D721Med (cell line): ENCODE measurements around the gene NEXN.
"Not testable (repeated sequence)": the region's sequence is repeated elsewhere in the genome, so short reads cannot be mapped to it uniquely, and the experiment has no call there.

ENCODE experiments used
- DNase-seq: peaks from one replicate; pipeline ENCODE4 v3.0.0; 2011; ENCODE audit warnings: low spot score; ENCODE audit not compliant: insufficient read length
- FAIRE-seq: peaks from 2 replicates; lab custom pipeline; 2011; peaks lifted over from hg19 to GRCh38; lab: Jason Lieb, UNC
- TF ChIP-seq, protein P1 (sequence below): IDR thresholded peaks from 2 replicates; pipeline ENCODE4 v1.5.1; 2012; ENCODE audit warnings: mild to moderate bottlenecking, control low read depth; ENCODE audit not compliant: insufficient read depth; ENCODE audit errors: missing control alignments

NEXN gene

DNA sequence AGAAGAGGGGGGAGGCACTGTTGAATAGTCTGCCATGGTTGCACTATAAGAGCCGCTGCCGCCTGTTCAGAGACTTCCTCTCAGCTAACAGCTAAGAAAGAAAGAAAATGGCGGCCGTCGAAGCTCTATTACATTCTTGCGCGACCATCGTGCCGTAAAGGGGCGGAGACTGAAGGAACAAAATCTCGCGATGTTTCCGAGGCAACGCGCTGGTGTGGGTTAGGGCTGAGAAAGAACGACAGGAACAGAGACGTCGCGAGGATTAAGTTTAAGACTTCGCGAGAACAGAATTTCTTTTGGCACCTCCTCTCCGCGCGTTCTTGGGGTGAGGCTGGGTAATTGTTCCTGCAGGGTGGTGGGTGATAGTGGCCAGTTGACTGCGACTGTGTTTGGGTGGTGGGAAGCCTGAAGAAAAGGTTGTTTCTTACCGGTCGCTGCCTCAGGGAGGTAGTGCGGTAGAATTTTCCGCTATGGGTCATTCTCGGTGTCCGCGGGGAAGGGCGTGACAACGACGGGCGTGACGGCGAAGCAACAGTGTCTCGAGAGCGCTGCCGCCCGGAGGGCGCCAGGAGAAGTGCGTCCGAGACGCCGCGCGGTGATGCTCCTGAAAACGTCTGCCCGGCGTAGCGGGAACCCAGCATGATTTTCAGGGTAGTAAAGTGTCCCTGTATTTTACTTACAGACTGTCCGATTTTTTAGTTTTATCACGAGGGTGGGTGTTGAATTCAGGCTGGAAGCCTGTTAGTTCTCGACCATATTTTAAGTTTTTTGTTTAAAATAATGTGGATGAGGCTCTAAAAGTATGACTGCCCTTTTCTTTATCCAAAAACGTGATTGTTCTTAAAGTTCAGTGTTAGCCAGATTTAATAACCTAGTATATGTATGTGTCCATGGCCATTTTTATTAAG, 90.8 kb downstream of the NEXN start, which contains the start of gene FUBP1:
Gene FUBP1 (minus strand): TSS at position 104 of the 908 bp plus-strand sequence. CDS start 68 bp downstream, at position 36.
- peak; percentile 44 for DNase-seq
- TF ChIP-seq, protein P1, sequence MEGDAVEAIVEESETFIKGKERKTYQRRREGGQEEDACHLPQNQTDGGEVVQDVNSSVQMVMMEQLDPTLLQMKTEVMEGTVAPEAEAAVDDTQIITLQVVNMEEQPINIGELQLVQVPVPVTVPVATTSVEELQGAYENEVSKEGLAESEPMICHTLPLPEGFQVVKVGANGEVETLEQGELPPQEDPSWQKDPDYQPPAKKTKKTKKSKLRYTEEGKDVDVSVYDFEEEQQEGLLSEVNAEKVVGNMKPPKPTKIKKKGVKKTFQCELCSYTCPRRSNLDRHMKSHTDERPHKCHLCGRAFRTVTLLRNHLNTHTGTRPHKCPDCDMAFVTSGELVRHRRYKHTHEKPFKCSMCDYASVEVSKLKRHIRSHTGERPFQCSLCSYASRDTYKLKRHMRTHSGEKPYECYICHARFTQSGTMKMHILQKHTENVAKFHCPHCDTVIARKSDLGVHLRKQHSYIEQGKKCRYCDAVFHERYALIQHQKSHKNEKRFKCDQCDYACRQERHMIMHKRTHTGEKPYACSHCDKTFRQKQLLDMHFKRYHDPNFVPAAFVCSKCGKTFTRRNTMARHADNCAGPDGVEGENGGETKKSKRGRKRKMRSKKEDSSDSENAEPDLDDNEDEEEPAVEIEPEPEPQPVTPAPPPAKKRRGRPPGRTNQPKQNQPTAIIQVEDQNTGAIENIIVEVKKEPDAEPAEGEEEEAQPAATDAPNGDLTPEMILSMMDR = peak; percentile 50
- FAIRE-seq = no peak

DNA sequence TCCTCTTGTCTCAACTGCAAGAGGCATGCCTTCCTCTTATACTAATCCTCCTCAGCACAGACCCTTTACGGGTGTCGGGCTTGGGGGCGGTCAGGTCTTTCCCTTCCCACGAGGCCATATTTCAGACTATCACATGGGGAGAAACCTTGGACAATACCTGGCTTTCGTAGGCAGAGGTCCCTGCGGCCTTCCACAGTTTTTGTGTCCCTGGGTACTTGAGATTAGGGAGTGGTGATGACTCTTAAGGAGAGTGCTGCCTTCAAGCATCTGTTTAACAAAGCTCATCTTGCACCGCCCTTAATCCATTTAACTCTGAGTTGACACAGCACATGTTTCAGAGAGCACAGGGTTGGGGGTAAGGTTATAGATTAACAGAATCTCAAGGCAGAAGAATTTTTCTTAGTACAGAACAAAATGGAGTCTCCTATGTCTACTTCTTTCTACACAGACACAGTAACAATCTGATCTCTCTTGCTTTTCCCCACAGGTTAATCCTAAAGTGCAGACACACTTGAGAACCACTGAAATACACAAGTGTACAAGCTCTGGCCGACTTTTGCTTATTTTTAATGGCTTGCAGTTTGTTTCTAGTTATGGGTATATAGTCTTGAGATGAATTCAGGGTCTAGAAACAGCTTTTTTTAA, 95.0 kb downstream of the NEXN start:
- not testable (repeated sequence) for FAIRE-seq, DNase-seq

DNA sequence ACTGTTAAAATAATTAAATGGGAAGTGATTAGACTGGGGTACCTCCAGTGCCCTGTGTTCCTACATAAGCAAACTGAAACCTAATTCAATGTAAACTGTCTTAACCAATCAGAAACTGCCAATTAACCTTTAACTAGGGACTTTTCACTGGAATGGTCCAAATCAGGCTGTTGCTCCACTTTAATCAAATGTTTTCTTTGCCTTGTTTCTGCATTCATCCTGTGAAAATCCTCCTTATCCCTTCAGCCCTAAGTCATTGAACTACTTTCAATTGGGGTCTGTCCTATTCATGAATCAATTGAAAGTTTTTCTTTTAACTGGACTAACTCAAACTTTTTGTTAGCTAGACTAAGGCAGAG, 95.6 kb downstream of the NEXN start:
- FAIRE-seq (no peak), DNase-seq (no peak)
- TF ChIP-seq, protein P1 = no peak

DNA sequence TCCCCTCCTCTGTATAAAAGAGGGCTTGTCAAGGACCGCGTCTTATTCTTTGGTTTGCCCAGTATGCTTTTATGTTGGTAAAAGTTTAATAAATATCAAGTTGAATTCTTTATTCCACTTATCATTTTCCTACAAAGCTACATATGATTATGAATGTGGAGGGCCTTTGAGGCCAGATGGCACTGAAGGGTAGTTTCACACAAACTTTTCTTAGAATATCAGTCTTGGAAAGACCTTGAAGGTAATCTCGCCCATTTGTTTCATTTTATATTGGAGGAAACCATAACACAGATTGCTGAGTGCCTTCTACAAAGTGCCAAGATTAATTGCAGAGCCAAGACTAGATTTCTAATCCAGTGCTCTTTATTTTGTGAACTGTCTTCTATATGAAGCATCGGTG, 96.2 kb downstream of the NEXN start:
- FAIRE-seq (peak; percentile 29), DNase-seq (no peak)
- TF ChIP-seq, protein P1 = no peak

DNA sequence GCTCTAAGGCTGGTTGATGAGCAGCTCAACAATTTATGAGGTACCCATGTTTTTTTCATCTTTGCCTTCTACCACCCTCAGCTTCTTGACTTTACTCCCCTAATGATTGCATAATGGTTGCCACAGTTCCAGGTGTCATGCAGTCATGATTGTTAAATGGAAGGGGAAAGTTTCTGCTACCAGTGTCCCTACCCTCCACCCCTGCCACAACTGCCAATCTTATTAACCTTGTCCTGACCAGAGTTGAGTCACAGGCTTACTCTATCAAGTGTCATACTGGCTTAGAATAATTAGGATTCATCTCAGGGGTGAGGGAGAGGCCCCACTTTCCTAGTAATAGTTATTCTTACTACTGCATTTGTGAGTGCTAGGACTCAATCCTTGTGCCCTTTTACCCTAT, 98.4 kb downstream of the NEXN start:
- no peak for DNase-seq
- TF ChIP-seq, protein P1 = no peak
- FAIRE-seq = no peak

DNA sequence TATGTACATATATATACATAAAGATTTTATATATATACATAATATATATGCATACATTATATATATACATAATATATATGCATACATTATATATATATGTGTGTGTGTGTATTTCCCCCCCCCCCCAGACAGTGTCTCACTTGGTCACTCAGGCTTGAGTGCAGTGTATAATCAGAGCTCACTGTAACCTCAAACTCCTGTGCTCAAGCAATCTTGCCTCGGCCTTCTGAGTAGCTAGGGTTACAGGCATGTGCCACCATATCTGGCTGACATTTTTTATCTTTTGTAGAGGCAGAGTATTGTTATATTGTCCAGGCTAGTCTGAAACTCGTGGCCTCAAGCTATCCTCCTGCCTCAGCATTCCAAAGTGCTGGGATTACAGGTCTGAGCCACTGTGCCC, 99.5 kb downstream of the NEXN start:
- DNase-seq (no peak), FAIRE-seq (no peak)
- TF ChIP-seq, protein P1 = no peak

DNA sequence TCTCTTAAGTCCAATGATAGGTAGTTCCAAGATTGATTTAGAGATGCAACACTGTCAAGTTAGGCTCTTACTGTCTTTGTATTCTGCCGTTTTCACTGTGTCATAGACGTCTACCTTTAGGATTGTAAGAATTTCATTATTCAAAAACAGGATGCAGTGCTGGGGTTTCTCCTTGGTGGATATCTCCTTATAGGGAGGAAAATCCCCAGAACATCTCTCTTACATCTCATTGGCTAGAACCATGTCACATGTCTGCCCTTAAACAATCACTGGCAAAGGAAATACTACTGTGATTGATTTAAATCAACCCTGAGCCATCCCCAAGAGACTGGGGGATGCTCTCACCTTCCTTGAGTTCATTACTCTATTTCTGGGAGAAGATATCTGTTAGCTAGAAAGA, 101.3 kb downstream of the NEXN start:
- TF ChIP-seq, protein P1 = no peak
- DNase-seq (no peak), FAIRE-seq (no peak)
